Karpas-422 (cell line): ENCODE measurements around the gene NAA10. TPM values are rescaled to one million over a fixed set of nuclear protein-coding genes. Genes with fewer than 3 reads are reported as not detected.

Source experiments
- DNase-seq: peaks from one replicate; pipeline ENCODE4 v3.0.0-alpha.2; 2015
- H2AFZ ChIP-seq: fragments of 200-600 bp; sonication (generic); 2 replicates; pipeline ENCODE4 v1.6.1; 2014; ENCODE audit warnings: antibody characterized with exemption, low read length, mixed read lengths
- H3K27ac ChIP-seq: fragments of 200-600 bp; sonication (generic); 2 replicates; pipeline ENCODE4 v1.5.1; 2014; ENCODE audit warnings: mild to moderate bottlenecking, low read length, moderate library complexity
- H3K27me3 ChIP-seq: fragments of 200-600 bp; sonication (generic); 2 replicates; pipeline ENCODE4 v1.6.1; 2014; ENCODE audit warnings: low read length, mixed read lengths
- H3K36me3 ChIP-seq: fragments of 200-600 bp; sonication (generic); 2 replicates; pipeline ENCODE4 v1.6.1; 2014; ENCODE audit warnings: low read length, mixed read lengths; ENCODE audit not compliant: insufficient read depth
- H3K4me1 ChIP-seq: fragments of 200-600 bp; sonication (generic); 2 replicates; pipeline ENCODE4 v1.6.1; 2014; ENCODE audit warnings: mild to moderate bottlenecking, low read length, mixed read lengths
- H3K4me2 ChIP-seq: fragments of 200-600 bp; sonication (generic); 2 replicates; pipeline ENCODE4 v1.6.1; 2014; ENCODE audit warnings: low read length, low read depth, mild to moderate bottlenecking; ENCODE audit not compliant: poor library complexity, severe bottlenecking
- H3K4me3 ChIP-seq: fragments of 200-600 bp; sonication (generic); 2 replicates; pipeline ENCODE4 v1.5.1; 2014; ENCODE audit warnings: mild to moderate bottlenecking, antibody characterized with exemption, low read length, mixed read lengths
- H3K79me2 ChIP-seq: fragments of 200-600 bp; sonication (generic); 2 replicates; pipeline ENCODE4 v1.6.1; 2014; ENCODE audit warnings: mild to moderate bottlenecking, low read length, mixed read lengths
- H3K9ac ChIP-seq: fragments of 200-600 bp; sonication (generic); 2 replicates; pipeline ENCODE4 v1.6.0; 2014; ENCODE audit warnings: low read length
- H3K9me2 ChIP-seq: fragments of 200-600 bp; sonication (generic), shearing (Covaris generic); replicated peaks from 2 replicates; pipeline ENCODE4 v1.6.0; 2014; ENCODE audit warnings: mild to moderate bottlenecking, low read length, moderate library complexity; ENCODE audit not compliant: insufficient read depth
- H3K9me3 ChIP-seq: fragments of 300-700, 200-600 bp; sonication (generic); 2 replicates; pipeline ENCODE4 v1.6.1; 2014; ENCODE audit warnings: low read length, mixed read lengths
- H4K20me1 ChIP-seq: fragments of 200-600 bp; sonication (generic); 2 replicates; pipeline ENCODE4 v1.6.1; 2014; ENCODE audit warnings: mild to moderate bottlenecking, antibody characterized with exemption, low read length, low read depth; ENCODE audit not compliant: insufficient read depth
- total RNA-seq: library from RNA; depleted of rRNA; stranded (reverse); fragments of >200 nt; shearing (Covaris generic); gene quantifications from 2 replicates; pipeline ENCODE4 v1.2.3, GENCODE V29; 2014; ENCODE audit warnings: low replicate concordance

NAA10 gene
- total RNA-seq, 1 experiment from 2014 or later = 103 TPM

- Histone ChIP-seq H3K27me3 (no peaks in the 10 kb centered on the region), H3K27ac (no peak overlapping the region), H3K9me2 (no peaks in the 10 kb centered on the region), H3K9ac (no peak overlapping the region), H3K36me3 (no peaks in the 10 kb centered on the region), H3K9me3 (no peaks in the 10 kb centered on the region), H2AFZ (no peak overlapping the region), H3K79me2 (no peaks in the 10 kb centered on the region), H4K20me1 (no peaks in the 10 kb centered on the region), H3K4me3 (no peak overlapping the region), H3K4me1 (no peaks in the 10 kb centered on the region), H3K4me2 (no peak overlapping the region)
- no peak for DNase-seq
These were observed 47.9 kb downstream of the NAA10 start for GRCh38 chrX:153886915-153887314.

- H3K27ac ChIP-seq = no peak within 1 kb of the TSS
- H3K4me1 ChIP-seq = no peaks in the 10 kb centered on the region
- H3K27me3 ChIP-seq = no peaks in the 10 kb centered on the region
- H3K9ac ChIP-seq = no peak within 1 kb of the TSS
- H3K79me2 ChIP-seq = no peaks in the 10 kb centered on the region
- no peak within 1 kb of the TSS for H3K4me3 ChIP-seq
- H3K36me3 ChIP-seq = no peaks in the 10 kb centered on the region
- DNase-seq = no peak
- H4K20me1 ChIP-seq = no peaks in the 10 kb centered on the region
- H3K9me3 ChIP-seq = no peaks in the 10 kb centered on the region
- H3K9me2 ChIP-seq = no peaks in the 10 kb centered on the region
- H3K4me2 ChIP-seq = no peak within 1 kb of the TSS
- H2AFZ ChIP-seq = no peak within 1 kb of the TSS
These were observed 48.6 kb downstream of the NAA10 start, which contains the start of gene L1CAM for GRCh38 chrX:153885968-153886903. L1CAM (minus strand) TSS chrX:153886173; CDS start chrX:153875836, 10,337 bp downstream.

DNA sequence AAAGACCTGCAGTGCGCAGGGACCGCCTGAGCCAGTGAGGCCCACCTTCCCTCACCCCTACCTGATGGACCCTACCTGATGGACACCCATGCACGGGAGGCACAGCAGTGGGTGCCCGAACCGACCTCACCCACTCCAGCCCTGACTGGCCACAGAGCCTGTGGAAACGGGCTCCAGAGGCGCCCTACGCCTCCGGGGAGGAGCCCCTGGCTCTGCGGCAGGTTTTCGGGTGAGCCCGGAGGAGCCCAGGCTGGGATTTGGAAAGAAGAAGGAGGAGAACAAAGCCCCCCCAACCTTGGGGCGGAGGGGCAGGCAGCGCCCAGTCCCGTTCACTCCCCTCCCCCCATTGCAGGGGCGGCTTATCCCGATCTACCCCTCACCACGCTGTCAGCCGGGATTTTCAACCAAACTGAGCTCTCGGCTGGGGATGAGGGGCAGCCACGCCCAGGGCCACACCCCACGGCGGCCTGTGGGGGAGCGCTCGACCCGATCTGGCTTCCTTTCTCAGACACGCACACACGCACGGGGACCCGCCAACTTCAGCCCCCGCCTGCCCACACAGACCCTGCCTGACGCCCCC is 49.5 kb downstream of the NAA10 start:
- no peak for DNase-seq
- Histone ChIP-seq H3K4me2 (no peak overlapping the region), H3K9me2 (no peaks in the 10 kb centered on the region), H3K4me1 (no peaks in the 10 kb centered on the region), H3K79me2 (no peaks in the 10 kb centered on the region), H4K20me1 (no peaks in the 10 kb centered on the region), H3K36me3 (no peaks in the 10 kb centered on the region), H3K4me3 (no peak overlapping the region), H2AFZ (no peak overlapping the region), H3K27me3 (no peaks in the 10 kb centered on the region), H3K27ac (no peak overlapping the region), H3K9me3 (no peaks in the 10 kb centered on the region), H3K9ac (no peak overlapping the region)

DNA sequence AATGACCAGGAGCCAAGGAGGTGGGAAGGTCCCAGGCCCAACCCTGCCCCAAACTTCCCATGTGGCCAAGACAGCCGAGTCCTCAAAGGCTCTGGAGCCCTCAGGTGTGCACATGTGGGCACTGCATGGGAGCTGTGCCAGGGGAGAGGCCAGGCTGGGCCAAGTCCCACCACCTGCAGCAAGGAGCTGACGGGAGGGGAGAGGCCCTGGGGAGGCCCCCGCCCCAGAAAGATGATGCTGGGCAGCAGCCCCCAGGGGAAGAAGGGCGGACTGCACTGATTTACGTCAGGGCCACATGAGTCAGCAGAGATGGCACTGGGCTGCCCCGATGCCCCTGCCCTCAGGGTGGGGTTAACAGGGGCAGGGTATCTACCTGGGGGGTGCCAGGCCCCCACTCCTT is 50.2 kb downstream of the NAA10 start:
- Histone ChIP-seq H3K4me3 (no peak overlapping the region), H3K9me3 (no peaks in the 10 kb centered on the region), H3K9me2 (no peaks in the 10 kb centered on the region), H3K36me3 (no peaks in the 10 kb centered on the region), H3K27ac (no peak overlapping the region), H3K4me2 (no peak overlapping the region), H2AFZ (no peak overlapping the region), H3K9ac (no peak overlapping the region), H3K27me3 (no peaks in the 10 kb centered on the region), H4K20me1 (no peaks in the 10 kb centered on the region), H3K79me2 (no peaks in the 10 kb centered on the region), H3K4me1 (no peaks in the 10 kb centered on the region)
- DNase-seq = peak; percentile 60

- Histone ChIP-seq H4K20me1 (no peaks in the 10 kb centered on the region), H3K4me1 (no peaks in the 10 kb centered on the region), H3K9me3 (no peaks in the 10 kb centered on the region), H2AFZ (no peak overlapping the region), H3K36me3 (no peaks in the 10 kb centered on the region), H3K4me3 (no peak overlapping the region), H3K4me2 (no peak overlapping the region), H3K27me3 (no peaks in the 10 kb centered on the region), H3K9me2 (no peaks in the 10 kb centered on the region), H3K27ac (no peak overlapping the region), H3K9ac (no peak overlapping the region), H3K79me2 (no peaks in the 10 kb centered on the region)
- DNase-seq = no peak
These were observed 50.7 kb downstream of the NAA10 start for GRCh38 chrX:153884136-153884535.

DNA sequence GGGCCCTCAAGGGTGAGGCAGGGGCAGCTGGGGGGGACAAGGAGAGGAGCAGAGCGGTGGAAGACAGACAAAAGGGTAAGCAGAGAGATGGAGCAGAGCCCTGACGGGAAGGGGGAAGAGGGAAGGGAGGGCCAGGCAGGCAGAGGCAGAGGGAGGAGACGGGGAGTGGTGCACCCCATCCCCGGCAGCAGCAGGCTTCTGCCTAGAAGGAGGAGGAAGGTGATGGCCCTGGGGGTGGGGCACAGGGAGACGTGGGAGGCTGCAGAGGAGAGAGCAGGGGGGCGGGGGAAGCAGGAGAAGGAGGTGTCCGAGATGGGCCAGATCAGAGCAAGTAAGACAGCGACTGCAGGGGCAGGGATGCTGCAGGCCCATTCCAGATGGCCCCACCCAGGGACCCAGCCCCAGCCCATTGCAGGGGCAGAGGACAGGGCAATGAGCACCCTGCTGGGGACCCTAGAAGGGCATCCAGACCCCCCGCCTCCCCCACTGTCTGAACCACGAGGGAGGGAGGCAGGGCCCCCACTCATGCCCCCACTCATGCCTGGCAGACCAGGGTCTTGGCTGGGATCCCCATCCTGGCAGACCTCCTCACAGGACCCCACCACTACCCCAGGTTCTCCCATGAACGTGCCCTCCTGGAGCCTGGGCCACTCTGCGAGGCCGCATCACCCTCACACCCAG is 51.5 kb downstream of the NAA10 start:
- Histone ChIP-seq H3K36me3 (no peaks in the 10 kb centered on the region), H2AFZ (no peak overlapping the region), H3K9me2 (no peaks in the 10 kb centered on the region), H3K79me2 (no peaks in the 10 kb centered on the region), H3K27ac (no peak overlapping the region), H3K9ac (no peak overlapping the region), H4K20me1 (0 out of 2 replicates have a peak, but pooled peaks cover under 1% of the 10 kb centered on the region), H3K4me2 (no peak overlapping the region), H3K9me3 (no peaks in the 10 kb centered on the region), H3K4me1 (no peaks in the 10 kb centered on the region), H3K27me3 (no peaks in the 10 kb centered on the region), H3K4me3 (no peak overlapping the region)
- no peak for DNase-seq

GRCh38 chrX:153882557-153882956 is 52.3 kb downstream of the NAA10 start:
- H3K9me3 ChIP-seq = no peaks in the 10 kb centered on the region
- no peak overlapping the region for H2AFZ ChIP-seq
- no peak overlapping the region for H3K4me2 ChIP-seq
- DNase-seq = no peak
- H3K79me2 ChIP-seq = no peaks in the 10 kb centered on the region
- no peaks in the 10 kb centered on the region for H3K9me2 ChIP-seq
- no peaks in the 10 kb centered on the region for H3K27me3 ChIP-seq
- H3K4me3 ChIP-seq = no peak overlapping the region
- no peak overlapping the region for H3K27ac ChIP-seq
- no peaks in the 10 kb centered on the region for H3K4me1 ChIP-seq
- 0 out of 2 replicates have a peak, but pooled peaks cover 5% of the 10 kb centered on the region for H4K20me1 ChIP-seq
- no peaks in the 10 kb centered on the region for H3K36me3 ChIP-seq
- H3K9ac ChIP-seq = no peak overlapping the region

DNA sequence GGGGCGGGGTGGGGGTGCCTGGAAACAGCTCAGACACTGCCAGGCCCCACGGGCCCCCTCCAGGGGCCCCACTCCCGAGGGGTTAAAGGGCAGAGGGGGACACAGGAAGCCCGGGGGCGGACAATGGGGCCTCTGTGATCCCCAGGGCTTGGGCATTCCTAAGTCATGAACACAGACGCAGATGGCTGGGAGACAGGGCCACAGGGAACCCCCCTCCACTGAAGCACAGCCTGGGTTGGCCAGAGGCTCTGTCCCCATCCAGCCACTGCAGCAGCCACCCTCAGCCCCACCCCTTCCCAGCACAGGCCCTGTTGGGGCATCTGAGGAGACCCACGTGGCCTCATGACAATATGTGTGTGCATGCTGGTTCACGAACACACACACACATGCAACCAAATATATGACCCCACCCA is 52.7 kb downstream of the NAA10 start:
- H3K79me2 ChIP-seq = no peaks in the 10 kb centered on the region
- H3K4me1 ChIP-seq = no peaks in the 10 kb centered on the region
- 0 out of 2 replicates have a peak, but pooled peaks cover 5% of the 10 kb centered on the region for H4K20me1 ChIP-seq
- H3K36me3 ChIP-seq = no peaks in the 10 kb centered on the region
- no peaks in the 10 kb centered on the region for H3K9me3 ChIP-seq
- no peak overlapping the region for H3K9ac ChIP-seq
- H3K4me3 ChIP-seq = no peak overlapping the region
- H2AFZ ChIP-seq = no peak overlapping the region
- H3K27me3 ChIP-seq = no peaks in the 10 kb centered on the region
- H3K4me2 ChIP-seq = no peak overlapping the region
- no peaks in the 10 kb centered on the region for H3K9me2 ChIP-seq
- no peak overlapping the region for H3K27ac ChIP-seq
- no peak for DNase-seq
